ENCODE measurements around the gene RRM1. TPM values are rescaled to one million over a fixed set of nuclear protein-coding genes. Genes with fewer than 3 reads are reported as not detected.

Gene RRM1
- total RNA-seq, 3 donors from 2014 or later (not counting 1 experiment from before 2014, with no cell fraction given): 17.0 to 37.6 (median 24.4) TPM

DNA sequence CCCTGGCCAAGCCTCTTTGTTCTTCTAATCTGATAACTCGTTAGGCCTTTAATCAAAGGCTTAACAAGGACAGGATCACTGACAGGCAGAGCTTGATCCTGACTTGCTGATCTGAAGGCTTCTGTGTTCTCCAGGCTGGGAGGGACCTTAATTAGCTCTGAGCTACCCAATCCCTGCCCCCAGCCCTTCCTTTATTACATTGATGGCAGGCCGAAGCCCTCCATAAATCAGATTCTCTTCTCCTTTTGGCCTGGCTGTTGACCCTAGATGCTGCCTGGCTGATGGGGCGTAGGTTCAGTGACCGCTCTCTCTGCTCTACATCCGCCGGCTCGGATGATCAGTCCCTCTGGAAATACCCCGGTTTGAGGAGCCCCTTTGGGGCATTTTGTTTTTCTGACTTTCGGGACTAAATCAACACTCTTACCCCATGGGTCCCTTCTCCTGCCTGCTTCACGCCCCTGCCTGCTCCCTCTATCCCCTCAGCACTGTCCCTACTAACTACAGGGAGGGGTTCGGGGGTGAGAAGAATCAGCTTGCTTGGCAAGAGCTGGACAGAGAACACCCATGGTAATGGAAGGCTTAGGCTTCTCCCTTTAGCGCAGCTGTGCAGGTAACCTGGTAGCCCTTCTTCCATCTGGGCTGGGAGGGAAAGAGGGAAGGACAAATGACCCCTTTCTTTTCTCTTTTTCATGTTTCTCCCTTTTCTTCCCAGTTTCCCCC, 10.0 kb upstream of the RRM1 start:
- H3K9me3 Mint-ChIP-seq: no peaks in the 10 kb centered on the region
- DNase-seq (no peak), ATAC-seq (no peak)
- intact Hi-C loops (cut with micrococcal nuclease): no loop called here
- TF ChIP-seq, protein P1, sequence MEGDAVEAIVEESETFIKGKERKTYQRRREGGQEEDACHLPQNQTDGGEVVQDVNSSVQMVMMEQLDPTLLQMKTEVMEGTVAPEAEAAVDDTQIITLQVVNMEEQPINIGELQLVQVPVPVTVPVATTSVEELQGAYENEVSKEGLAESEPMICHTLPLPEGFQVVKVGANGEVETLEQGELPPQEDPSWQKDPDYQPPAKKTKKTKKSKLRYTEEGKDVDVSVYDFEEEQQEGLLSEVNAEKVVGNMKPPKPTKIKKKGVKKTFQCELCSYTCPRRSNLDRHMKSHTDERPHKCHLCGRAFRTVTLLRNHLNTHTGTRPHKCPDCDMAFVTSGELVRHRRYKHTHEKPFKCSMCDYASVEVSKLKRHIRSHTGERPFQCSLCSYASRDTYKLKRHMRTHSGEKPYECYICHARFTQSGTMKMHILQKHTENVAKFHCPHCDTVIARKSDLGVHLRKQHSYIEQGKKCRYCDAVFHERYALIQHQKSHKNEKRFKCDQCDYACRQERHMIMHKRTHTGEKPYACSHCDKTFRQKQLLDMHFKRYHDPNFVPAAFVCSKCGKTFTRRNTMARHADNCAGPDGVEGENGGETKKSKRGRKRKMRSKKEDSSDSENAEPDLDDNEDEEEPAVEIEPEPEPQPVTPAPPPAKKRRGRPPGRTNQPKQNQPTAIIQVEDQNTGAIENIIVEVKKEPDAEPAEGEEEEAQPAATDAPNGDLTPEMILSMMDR (IDR thresholded peaks at IDR 0.05): no peak
- Histone ChIP-seq H3K4me3 (ENCODE audit: low read length) (no peak overlapping the region), H3K27me3 (ENCODE audit: control insufficient read depth, insufficient read depth, low read length) (no peaks in the 10 kb centered on the region), H3K4me1 (ENCODE audit: control insufficient read depth, insufficient read depth, low read length) (peaks cover 14% of the 10 kb centered on the region), H3K36me3 (ENCODE audit: control insufficient read depth, insufficient read depth, low read length) (peaks cover 68% of the 10 kb centered on the region), H3K27ac (ENCODE audit: low read length) (no peak overlapping the region), H3K9me3 (ENCODE audit: control insufficient read depth, insufficient read depth, low read length) (no peaks in the 10 kb centered on the region)
- H3K27me3 Mint-ChIP-seq (ENCODE audit: low read depth in 2 of 2): no peaks in the 10 kb centered on the region
- WGBS (ENCODE audit: insufficient coverage): 97% methylated on average over 11 of the region's 12 CpGs
- no peak overlapping the region for H3K4me3 Mint-ChIP-seq
- H3K4me1 Mint-ChIP-seq: peaks cover 24 to 28% of the 10 kb centered on the region in 2 donors
- H3K27ac Mint-ChIP-seq: no peak overlapping the region
- peaks cover 21% of the 10 kb centered on the region for H3K36me3 Mint-ChIP-seq

GRCh38 chr11:4085575-4085974, 9.0 kb upstream of the RRM1 start:
- intact Hi-C loops (cut with micrococcal nuclease): no loop called here
- no peak for DNase-seq
- peaks cover 34 to 38% of the 10 kb centered on the region in 2 donors for H3K4me1 Mint-ChIP-seq

GRCh38 chr11:4086575-4087353, 7.8 kb upstream of the RRM1 start:
- Mint-ChIP-seq H3K4me1 (peaks cover 46% of the 10 kb centered on the region in 2 donors), H3K27me3 (ENCODE audit: low read depth in 2 of 2) (no peaks in the 10 kb centered on the region), H3K36me3 (peaks cover 21% of the 10 kb centered on the region), H3K4me3 (peak overlapping the region; percentile 61), H3K9me3 (no peaks in the 10 kb centered on the region), H3K27ac (peak overlapping the region; percentile 68 to 71)
- H3K27me3 ChIP-seq (ENCODE audit: control insufficient read depth, insufficient read depth, low read length): no peaks in the 10 kb centered on the region
- H3K27ac ChIP-seq (ENCODE audit: low read length): no peak overlapping the region
- no peaks in the 10 kb centered on the region for H3K9me3 ChIP-seq (ENCODE audit: control insufficient read depth, insufficient read depth, low read length)
- no peak overlapping the region for H3K4me3 ChIP-seq (ENCODE audit: low read length)
- peaks cover 63% of the 10 kb centered on the region for H3K36me3 ChIP-seq (ENCODE audit: control insufficient read depth, insufficient read depth, low read length)
- no peak for DNase-seq
- intact Hi-C loops (cut with micrococcal nuclease): no loop called here
- TF ChIP-seq, protein P1 (IDR thresholded peaks at IDR 0.05): no peak
- ATAC-seq: peak; percentile 34 to 66 (median 45)
- WGBS (ENCODE audit: insufficient coverage): 68% methylated on average over 8 of the region's 8 CpGs
- peaks cover 34% of the 10 kb centered on the region for H3K4me1 ChIP-seq (ENCODE audit: control insufficient read depth, insufficient read depth, low read length)

More at GRCh38 chr11:4085575-4085974, 9.0 kb upstream of the RRM1 start:
- H3K27me3 Mint-ChIP-seq (ENCODE audit: low read depth in 2 of 2): no peaks in the 10 kb centered on the region
- no peaks in the 10 kb centered on the region for H3K9me3 ChIP-seq (ENCODE audit: control insufficient read depth, insufficient read depth, low read length)
- H3K27ac ChIP-seq (ENCODE audit: low read length): no peak overlapping the region
- H3K4me3 ChIP-seq (ENCODE audit: low read length): no peak overlapping the region
- peaks cover 24% of the 10 kb centered on the region for H3K4me1 ChIP-seq (ENCODE audit: control insufficient read depth, insufficient read depth, low read length)
- TF ChIP-seq, protein P1 (IDR thresholded peaks at IDR 0.05): no peak
- no peaks in the 10 kb centered on the region for H3K27me3 ChIP-seq (ENCODE audit: control insufficient read depth, insufficient read depth, low read length)
- peak overlapping the region; percentile 19 to 71 for H3K27ac Mint-ChIP-seq
- no peak overlapping the region for H3K4me3 Mint-ChIP-seq
- H3K36me3 ChIP-seq (ENCODE audit: control insufficient read depth, insufficient read depth, low read length): peaks cover 68% of the 10 kb centered on the region
- no peak for ATAC-seq
- H3K9me3 Mint-ChIP-seq: no peaks in the 10 kb centered on the region
- peaks cover 21% of the 10 kb centered on the region for H3K36me3 Mint-ChIP-seq
